NCI-H1417 treated with DMSO at 0.1 percent for 48 hours (cell line): ENCODE results near the gene METTL27.
"Not testable (repeated sequence)": the region's sequence is repeated elsewhere in the genome, so short reads cannot be mapped to it uniquely, and the experiment has no call there.

Source experiments
- DNase-seq: peaks from one replicate; lab custom pipeline; 2025; lab: John Stamatoyannopoulos, UW

The METTL27 gene

DNA sequence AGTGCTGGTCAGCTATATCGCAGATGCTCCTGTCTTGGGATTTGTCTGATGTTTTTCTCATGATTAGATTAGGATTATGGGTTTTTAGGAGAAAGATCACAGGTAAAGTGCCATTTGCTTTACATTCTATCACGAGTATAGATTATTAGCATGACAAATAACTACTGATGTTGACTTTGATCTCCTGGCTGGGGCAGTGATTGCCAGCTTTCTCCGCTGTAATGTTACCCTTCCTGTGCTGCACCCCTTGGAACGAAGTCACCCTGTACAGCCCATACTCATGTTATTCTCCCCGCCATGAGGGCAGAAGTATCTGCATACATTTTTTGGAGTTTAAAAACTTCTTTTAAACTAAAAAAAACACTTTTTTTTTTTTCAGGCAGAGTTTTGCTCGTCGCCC is 22.3 kb downstream of the METTL27 start:
- no peak for DNase-seq

DNA sequence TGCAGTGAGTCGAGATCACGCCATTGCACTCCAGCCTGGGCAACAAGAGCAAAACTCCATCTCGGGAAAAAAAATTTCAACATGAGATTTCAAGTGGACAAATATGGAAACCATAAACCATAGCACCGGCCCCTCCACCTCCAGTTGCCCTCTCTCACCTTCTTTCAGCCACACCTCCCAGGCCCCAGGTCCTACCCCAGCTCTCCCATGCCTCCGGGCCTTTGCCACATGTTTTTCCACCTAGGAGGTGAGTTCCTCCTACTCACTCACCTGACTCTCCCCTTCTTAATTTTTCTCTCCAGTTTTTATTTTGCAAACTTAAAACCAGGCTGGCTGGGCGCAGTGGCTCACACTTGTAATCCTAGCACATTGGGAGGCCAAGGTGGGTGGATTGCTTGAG is 25.2 kb downstream of the METTL27 start:
- no peak for DNase-seq

DNA sequence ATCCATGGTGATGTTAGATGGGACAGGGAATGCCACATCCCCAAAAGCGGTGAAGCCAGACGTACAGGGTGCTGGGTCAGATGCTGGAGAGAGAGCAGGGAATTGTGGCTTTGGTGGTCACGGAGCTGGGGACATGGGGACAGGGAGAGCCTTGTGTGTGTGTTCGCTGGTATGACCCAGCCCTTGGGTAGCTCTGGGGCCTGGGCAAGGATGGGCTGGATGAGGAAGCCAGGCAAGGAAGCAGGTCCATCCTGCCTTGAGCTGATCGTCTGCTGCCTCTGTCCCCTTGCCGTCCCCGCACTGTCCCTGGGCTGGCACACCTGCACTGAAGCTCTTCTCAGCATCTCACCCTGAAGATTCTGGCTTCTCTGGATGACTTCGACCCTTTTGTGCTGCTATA is 26.9 kb downstream of the METTL27 start:
- DNase-seq = no peak

DNA sequence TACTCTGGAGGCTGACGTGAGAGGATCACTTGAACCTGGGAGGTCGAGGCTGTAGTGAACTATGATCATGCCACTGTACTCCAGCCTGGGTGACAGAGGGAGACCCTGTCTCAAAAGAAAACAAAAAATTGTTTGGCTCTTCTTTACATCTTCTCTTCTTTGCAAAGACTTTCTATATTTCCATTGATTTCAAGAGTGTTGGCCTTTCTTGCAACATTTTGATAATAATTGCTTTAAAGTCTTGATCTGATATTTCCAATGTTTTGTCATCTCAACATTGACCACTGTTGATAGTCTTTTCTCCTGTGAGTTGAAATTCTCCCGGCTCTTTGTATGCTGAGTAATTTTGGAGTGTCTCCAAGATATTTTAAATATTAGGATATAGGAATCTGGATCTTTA is 29.3 kb downstream of the METTL27 start:
- DNase-seq = no peak

DNA sequence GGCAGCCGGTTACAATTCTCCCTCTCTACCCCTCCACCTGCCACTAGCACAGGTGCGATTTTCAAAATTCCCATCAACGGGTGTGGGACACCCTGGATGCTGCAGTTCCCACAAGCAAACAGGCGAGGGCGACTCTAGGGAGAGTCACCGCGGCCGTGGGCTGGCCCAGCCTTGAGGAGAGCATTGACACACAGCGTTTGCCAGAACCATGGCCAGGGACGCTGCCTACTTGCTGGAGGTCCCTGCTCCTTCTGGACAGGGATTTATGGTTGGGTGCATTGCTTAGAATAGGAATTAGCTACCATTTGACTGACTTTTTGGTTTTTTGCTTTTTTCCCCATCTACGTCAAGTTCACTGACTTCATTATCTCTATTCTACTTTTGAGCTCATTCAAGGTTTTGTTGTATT is 30.6 kb downstream of the METTL27 start:
- DNase-seq = no peak

DNA sequence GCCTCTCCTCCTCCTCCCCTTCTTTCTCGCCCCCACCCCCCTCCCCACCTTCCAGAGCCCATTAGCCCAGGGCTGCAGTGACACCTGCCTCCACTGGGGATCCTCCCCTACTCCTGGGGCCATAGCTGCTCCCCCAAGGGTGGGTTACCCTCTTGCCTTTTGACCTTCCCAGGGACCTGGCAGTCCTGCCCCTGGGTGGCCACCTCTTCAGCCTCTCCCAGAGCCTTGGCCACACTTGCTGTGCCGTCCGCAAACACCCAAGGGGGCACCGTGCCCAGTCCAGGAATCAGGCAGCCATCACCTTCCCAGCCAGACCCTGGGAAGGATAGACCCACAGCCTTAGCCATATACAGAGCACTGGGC is 31.3 kb downstream of the METTL27 start:
- no peak for DNase-seq

DNA sequence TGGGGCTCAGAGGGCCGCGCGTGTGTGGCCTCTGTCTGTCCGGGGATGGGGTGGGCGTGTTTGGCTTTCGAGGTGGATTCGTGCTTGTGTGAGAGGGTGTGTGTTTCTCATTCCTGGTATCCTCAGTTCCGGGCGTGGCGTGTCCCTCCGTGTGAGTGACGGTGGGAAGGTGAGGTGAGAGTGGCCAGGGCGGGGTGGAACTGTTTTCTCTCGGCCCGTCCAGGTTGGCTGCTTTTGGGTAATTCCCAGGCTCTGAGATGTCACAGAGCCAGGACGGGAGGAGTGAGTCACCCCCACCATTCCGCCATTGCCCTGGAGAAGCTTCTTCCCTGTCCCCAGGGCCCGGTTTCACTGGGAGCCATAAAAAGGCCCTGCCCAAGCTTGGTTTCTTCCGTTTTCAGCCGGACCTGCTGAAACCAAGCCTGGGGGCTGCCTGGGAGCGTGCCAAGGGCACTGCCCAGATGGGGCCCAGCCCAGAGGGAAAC is 32.8 kb downstream of the METTL27 start:
- no peak for DNase-seq

DNA sequence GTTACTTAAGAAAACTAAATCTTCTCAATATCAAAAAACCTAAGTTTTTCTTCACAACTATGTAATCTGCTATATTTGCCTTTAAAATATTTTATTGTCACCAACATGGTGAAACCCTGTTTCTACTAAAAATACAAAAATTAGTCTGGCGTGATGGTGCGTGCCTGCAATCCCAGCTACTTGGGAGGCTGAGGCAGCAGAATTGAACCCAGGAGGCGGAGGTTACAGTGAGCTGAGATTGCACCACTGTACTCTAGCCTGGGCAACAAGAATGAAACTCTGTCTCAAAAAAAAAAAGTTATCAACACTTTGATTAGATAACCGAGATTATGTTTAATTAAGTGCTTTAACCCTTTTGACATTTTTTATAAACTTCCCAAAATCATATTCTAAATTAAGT is 39.9 kb downstream of the METTL27 start:
- no peak for DNase-seq

DNA sequence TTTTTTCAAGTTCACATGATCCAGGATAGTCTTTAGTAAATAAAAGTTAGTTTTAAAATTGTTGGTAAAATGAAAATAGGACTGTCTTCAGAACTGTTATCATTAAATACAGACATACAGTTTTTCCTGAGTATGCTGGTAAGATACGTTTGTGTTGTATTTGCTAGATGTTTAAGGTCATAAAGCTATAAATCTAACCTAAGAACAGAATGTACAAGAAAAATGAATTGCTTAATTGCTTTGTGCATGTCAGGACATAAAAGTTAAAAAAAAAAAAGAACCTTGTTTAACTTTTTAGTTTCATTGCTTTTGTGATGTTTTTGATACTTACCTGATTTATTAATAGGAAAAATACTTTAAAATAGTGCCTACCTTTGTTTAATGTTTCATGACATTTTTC is 40.7 kb downstream of the METTL27 start:
- DNase-seq = no peak

DNA sequence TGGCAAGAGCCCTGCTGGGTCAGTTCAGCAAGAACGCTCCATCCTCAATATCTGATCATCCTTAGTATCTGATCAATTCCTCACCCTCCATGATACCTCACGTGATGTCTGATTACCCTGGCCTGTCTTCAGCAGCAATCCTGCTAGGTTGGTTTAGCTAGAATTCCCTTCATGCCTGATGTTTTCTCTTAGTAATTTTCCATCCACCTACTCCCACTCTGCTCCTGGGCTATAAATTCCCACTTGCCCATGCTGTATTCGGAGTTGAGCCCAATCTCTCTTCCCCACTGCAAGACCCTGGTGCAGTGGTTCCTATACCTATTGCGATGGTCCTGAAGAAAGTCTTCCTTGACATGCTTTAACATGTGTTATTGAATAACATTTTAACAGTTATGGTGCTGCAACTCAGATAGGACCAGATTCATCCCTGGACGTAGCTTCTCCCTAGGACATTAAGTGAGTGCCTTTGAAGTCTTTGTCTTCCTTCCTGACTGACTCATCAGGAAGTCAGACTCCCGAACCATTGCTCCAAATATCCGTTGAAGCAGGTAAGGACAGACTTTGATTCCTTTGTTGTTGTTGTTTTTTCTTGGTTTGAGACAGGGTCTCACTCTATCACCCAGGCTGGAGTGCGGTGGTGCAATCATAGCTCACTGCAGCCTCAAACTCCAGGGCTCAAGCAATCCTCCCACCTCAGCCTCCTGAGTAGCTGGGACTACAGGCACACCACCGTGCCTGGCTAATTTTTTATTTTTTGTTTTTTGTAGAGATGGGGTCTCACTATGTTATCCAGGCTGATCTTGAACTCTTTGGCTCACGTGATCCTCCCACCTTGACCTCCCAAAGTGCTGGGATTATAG is 42.8 kb downstream of the METTL27 start:
- no peak for DNase-seq

DNA sequence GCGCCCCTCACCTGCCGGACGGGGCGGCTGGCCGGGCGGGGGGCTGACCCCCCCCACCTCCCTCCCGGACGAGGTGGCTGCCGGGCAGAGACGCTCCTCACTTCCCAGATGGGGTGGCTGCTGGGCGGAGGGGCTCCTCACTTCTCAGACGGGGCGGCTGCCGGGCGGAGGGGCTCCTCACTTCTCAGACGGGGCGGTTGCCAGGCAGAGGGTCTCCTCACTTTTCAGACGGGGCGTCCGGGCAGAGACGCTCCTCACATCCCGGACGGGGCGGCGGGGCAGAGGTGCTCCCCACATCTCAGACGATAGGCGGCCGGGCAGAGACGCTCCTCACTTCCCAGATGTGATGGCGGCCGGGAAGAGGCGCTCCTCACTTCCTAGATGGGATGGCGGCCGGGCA is 45.1 kb downstream of the METTL27 start:
- not testable (repeated sequence) for DNase-seq

DNA sequence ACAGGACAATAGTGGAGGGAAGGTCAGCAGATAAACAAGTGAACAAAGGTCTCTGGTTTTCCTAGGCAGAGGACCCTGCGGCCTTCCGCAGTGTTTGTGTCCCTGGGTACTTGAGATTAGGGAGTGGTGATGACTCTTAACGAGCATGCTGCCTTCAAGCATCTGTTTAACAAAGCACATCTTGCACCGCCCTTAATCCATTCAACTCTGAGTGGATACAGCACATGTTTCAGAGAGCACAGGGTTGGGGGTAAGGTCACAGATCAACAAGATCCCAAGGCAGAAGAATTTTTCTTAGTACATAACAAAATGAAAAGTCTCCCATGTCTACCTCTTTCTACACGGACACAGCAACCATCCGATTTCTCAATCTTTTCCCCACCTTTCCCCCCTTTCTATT is 45.7 kb downstream of the METTL27 start:
- not testable (repeated sequence) for DNase-seq

DNA sequence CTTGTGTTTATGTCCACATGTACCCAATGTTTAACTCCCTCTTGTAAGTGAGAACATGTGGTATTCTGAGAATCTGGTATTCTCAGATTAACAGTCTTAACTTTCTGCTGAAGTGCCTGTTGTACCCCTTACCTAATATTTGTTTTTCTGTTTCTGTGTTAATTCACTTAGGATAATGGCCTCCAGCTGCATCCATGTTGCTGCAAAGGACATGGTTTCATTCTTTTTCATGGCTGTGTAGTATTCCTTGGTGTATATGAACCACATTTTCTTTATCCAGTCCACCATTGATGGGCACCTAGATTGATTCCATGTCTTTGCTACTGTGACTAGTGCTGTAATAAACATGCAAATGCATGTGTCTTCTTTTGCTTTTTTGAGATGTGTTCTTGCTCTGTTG is 47.1 kb downstream of the METTL27 start:
- DNase-seq = not testable (repeated sequence)

DNA sequence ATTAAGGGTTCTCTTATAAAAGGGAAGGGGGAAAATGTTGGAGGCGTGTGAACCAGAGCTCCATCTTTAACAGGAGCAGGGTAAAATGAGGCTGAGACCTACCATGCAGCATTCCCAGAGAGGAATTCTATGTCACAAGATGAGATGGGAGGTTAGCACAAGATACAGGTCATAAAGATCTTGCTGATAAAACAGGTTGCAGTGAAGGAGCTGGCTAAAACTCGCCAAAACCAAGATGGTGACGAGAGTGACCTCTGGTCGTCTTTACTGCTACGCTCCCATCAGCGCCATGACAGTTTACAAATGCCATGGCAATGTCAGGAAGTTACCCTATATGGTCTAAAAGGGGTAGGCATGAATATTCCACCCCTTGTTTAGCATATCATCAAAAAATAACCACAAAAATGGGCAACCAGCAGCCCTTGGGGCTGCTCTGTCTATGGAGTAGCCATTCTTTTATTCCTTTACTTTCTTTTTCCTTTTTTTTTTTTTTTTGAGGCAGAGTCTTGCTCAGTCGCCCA is 51.1 kb downstream of the METTL27 start:
- DNase-seq = not testable (repeated sequence)

DNA sequence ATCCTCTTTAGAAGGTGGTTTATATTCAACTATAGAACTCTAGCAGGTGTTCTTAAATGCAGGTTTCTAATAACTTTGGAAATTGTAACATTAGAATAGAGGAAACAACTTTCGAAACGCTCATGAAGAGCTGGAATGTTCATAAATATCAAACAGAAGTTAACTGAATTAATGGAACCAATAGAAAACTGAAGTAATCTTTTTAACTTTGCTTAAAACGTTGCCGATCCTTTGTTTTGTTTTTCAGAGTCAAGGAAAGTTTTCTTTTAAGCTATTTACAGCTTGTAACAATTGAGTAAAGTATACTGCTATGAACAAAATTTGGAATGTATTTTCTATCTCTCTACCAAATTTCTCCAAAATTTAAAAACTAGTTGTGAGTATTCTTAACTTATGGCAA is 53.3 kb downstream of the METTL27 start:
- no peak for DNase-seq

DNA sequence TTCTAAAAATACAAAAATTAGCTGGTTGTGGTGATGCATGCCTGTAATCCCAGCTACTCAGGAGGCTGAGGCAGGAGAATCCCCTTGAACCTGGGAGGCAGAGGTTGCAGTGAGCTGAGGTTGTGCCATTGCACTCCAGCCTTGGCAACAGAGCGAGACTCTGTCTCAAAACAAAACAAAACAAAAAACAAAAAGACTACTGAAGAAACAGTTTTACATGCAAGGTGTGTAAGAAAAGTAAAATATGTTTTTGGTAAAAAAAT is 54.6 kb downstream of the METTL27 start:
- DNase-seq = not testable (repeated sequence)

DNA sequence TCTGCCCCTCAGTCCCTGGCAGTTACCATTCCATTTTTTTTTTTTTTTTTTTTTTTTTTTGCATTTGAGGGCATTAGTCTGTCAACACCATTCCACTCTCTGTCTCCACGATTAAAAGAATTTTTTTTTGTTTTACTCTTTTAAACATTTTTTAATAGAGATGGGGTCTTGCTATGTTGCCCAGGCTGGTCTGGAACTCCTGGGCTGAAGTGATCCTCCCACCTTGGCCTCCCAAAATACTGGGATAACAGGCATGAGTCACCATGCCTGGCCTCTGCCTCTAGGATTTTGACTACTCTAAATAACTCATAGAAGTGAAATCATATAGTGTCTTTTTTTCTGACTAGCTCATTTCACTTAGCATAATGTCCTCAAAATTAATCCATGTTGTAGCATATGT is 55.7 kb downstream of the METTL27 start:
- DNase-seq = no peak
